ELR (cell line): ENCODE results near the gene RAB11FIP3.
"Not testable (repeated sequence)": the region's sequence is repeated elsewhere in the genome, so short reads cannot be mapped to it uniquely, and the experiment has no call there.

Experiments used
- DNase-seq: peaks from one replicate; pipeline ENCODE4 v3.0.0-alpha.2; 2015; ENCODE audit warnings: low read depth

The RAB11FIP3 gene

GRCh38 chr16:495127-495748 is 69.8 kb downstream of the RAB11FIP3 start:
- DNase-seq: peak; percentile 63

DNA sequence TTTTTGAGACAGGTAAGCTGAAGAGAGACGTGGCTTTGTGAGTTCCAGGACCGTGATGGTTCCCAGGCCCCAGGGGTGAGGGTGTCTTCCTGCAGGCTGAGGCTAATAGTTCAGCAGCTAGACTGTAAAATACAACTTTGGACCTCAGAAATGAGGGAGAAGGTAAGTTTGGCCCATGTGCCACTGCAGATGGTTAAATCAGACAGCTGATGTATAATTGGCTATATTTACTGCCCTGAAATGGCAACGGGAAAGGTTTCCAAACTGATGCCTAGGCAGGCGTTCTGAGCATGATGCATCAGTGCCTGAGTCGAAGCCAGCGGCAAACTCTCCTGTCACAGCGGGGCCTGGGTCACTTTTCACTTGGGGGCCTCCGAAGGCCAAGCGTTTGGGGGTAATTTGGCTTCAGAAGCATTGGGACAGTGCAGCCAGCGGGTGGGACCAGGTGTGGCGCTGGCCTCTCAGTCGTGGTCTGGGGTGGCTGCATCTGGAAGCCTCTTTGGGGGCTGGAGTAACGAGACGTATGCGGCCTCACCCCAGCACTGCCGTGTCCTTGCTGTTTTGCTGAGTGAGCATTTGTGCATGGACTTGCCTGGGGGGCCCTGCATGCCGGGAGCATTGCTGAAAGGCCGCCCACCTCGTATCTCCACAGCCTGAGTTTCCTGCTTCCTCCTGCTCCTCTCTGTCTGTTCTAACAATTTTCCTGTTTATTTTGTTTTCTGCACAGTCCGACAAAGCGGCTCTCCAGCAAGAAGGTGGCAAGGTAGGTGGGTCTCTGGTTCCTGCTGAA is 70.8 kb downstream of the RAB11FIP3 start:
- DNase-seq: no peak

GRCh38 chr16:497258-497657 is 71.8 kb downstream of the RAB11FIP3 start:
- no peak for DNase-seq

DNA sequence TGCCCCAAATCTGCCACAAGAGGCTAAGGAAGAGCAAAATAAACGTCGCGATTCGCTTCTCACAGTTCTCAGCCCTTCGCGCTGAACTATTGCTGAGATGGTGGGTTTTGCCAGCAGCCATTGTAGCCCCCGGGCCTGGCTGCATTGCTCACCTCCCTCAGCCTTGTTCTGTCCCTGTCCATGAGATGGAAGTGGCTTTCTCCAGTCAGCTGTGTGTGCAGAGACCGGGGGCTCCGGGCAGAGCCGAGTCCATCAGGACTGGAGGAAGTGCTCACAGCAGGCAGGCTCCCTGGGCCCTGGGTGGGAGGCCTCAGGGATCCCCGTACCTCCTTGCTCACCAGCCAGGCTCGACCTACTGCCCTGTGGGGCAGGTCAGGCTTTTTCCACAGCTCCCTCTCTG is 74.5 kb downstream of the RAB11FIP3 start:
- no peak for DNase-seq

DNA sequence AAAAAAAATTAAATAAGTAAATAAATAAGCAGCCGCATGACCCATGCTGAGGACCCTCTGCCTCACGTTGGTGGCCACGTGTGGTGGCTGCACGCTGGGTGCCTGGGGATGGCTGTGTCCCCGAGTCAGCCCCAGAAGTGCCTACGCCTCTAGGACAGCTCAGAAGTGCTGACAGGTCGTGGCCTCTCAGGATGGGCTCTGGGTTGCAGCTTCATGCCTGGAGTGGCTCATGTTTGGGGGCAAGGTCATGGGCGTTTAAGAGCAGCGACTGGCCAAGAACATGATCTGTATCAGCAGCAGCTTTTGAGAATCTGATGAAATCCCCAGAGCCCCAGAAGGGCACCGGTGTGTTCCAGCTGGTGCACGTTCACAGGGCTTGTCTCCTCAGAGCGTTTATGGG is 75.3 kb downstream of the RAB11FIP3 start:
- no peak for DNase-seq

GRCh38 chr16:502179-502943 is 76.9 kb downstream of the RAB11FIP3 start:
- DNase-seq: no peak

DNA sequence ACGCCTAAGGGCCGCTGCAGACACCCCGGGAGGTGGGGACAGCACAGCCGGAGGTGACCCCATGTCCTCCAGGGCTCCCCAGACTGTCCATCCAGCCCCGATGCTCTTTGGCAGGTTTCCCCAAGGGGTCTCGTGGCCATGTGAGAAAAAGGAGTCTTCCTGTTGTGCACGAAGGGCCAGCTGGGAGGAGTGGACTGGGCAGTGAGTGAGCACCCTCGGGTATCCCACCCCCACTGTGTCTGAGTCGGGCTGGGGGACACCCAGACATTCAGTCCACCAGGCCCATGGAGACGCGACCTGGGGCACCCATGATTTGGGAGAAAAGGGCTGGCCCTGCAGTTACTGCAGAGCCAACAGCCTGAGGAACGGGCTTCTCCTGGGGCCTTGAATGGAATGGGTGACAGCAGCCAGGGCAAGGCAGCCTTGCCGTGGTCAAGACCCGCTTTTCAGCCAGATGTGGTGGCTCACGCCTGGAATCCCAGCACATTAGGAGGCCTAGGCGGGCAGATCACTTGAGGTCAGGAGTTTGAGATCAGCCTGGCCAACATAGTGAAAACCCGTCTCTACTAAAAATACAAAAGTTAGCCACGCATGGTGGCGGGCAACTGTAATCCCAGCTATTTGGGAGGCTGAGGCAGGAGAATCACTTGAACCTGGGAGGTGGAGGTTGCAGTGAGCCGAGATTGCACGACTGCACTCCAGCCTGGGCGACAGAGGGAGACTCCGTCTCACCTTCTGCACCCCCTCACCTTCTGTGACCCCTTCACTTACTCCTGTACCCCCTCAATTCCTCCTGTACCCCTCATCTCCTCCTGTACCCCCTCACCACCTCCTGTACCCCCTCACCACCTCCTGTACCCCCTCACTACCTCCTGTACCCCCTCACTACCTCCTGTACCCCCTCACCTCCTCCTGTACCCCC is 78.0 kb downstream of the RAB11FIP3 start:
- DNase-seq: no peak

- DNase-seq: no peak
Observed at GRCh38 chr16:505479-506245, 80.2 kb downstream of the RAB11FIP3 start.

- no peak for DNase-seq
Observed at GRCh38 chr16:506246-506546, 80.7 kb downstream of the RAB11FIP3 start.

GRCh38 chr16:507527-507926 is 82.1 kb downstream of the RAB11FIP3 start:
- not testable (repeated sequence) for DNase-seq

DNA sequence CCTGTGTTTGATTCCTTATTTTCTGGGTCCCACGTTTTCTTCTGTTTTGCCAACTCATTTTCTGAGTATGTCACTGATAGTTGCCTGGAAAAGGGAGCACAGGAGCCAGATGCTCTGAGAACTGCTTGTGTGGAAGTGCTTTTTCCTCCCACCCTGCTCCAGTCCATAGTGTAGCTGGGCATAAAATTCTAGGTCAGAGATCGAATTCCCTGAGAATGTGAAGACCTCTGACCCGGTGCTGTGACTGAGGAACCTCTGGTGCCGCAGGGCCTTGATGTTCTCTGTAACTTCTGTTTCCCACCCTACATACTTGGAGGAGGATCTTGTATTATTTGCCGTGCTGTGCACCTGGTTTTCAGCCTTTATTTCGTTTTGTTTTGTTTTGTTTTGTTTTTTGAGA is 82.5 kb downstream of the RAB11FIP3 start:
- no peak for DNase-seq

- DNase-seq: no peak
Observed at GRCh38 chr16:508884-509736, 83.7 kb downstream of the RAB11FIP3 start.

DNA sequence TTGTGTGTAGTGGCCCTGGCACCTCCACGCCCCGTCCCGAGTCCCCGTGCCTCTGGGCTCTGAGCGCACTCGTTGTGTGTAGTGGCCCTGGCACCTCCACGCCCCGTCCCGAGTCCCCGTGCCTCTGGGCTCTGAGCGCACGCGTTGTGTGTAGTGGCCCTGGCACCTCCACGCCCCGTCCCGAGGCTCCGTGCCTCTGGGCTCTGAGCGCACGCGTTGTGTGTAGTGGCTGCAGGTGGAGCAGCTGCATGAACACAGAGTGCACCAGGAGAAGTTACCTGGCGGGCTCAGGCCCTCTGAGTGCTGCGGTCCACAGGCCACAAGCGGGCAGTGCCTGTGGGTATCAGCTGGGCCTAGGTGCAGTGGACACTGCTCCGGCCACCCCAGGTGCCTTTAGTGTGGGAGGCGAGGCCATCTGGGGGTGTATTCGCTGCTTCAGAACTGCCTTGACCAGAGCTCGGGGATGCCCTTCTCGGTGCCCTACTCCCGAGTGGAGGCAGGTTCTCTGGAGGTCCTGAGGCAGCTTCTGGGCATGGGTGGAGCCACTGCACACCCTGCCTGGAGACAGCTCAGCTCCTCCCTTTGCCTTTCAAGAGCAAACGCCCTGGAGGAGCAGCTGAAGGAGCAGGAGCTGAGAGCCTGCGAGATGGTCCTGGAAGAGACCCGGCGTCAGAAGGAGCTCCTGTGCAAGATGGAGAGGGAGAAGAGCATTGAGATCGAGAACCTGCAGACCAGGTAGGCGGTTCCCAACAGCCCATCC is 84.8 kb downstream of the RAB11FIP3 start:
- DNase-seq: no peak

GRCh38 chr16:512802-513201 is 87.4 kb downstream of the RAB11FIP3 start:
- DNase-seq: no peak

DNA sequence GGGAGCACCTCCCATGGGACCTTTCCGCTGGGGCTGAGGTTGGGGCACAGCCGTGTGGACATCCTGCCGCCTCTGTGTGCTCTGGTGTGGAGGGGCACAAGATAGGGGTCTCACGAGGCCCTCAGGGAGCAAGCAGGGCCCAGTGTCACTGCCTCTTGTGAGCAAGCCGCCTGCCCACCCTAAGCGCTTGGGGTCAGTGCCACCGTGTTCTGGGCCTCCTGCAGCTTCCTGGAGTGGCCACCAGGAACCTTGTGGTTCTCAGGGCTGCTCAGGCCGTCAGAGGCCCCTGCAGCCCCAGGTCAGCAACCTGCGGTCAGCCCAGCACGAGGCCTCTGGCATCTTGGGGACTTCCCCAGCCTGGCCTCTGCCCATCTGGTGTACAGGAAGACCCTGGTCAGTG is 88.5 kb downstream of the RAB11FIP3 start:
- no peak for DNase-seq

DNA sequence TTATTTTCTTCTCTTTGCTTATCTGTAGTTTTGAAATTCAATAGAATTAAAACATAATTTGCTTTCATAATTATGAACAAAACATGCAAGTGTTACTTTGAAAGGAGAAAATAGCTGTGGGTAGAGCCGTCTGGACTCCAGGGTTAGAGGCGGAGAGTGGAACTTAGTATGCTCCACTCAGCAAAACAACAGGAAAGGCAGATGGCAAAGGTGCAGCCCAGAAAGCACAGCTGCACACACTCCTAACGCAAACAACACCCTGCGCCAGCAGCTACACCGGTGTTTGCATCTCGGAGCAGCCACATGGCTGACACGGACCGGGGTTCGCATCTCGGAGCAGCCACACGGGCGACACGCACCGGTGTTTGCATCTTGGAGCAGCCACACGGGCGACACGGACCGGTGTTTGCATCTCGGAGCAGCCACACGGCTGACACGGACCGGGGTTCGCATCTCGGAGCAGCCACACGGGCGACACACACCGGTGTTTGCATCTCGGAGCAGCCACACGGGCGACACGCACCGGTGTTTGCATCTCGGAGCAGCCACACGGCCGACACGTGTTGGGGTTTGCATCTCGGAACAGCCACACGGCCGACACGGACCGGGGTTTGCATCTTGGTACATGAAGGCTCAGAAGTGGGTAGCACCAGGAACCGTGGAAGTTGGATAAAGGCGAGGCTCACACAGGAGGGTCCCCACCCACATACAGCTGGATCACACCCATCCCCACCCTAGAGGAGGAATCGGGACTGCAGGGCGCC is 89.9 kb downstream of the RAB11FIP3 start:
- no peak for DNase-seq

- no peak for DNase-seq
Observed at GRCh38 chr16:515939-516226, 90.4 kb downstream of the RAB11FIP3 start.

DNA sequence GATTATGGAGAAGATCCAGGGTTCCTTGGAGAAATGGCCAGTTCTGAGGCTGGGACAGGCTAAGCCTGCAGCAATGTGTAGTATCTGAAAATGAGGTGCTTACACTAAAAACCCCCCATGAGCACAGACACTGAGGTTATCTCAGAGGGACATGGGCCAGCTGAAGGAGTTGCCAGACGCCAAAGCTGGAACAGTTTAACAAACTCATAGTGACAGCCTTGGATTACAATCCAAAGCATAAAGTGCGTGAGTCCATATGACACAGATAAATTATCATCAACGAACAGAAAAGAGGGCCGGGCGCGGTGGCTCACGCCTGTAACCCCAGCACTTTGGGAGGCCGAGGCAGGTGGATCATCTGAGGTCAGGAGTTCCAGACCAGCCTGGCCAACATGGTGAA is 90.9 kb downstream of the RAB11FIP3 start:
- no peak for DNase-seq

- no peak for DNase-seq
Observed at GRCh38 chr16:518858-519257, 93.4 kb downstream of the RAB11FIP3 start.
